ENCODE results near the gene MLLT1.
"Not testable (repeated sequence)": the region's sequence is repeated elsewhere in the genome, so short reads cannot be mapped to it uniquely, and the experiment has no call there.

Gene MLLT1

GRCh38 chr19:6279931-6280591, at the start of gene MLLT1:
Gene MLLT1 (minus strand): TSS chr19:6279975. CDS start chr19:6279784, 191 bp downstream.
- DNase-seq (ENCODE audit: low read depth in 2 of 2): peak; percentile 96 to 97

- DNase-seq (ENCODE audit: low read depth in 2 of 2): no peak
Observed at GRCh38 chr19:6326815-6327214, 47.0 kb upstream of the MLLT1 start.

- no peak for DNase-seq (ENCODE audit: low read depth in 2 of 2)
Observed at GRCh38 chr19:6325614-6326013, 45.8 kb upstream of the MLLT1 start.

GRCh38 chr19:6324757-6325156, 45.0 kb upstream of the MLLT1 start:
- DNase-seq (ENCODE audit: low read depth in 2 of 2): no peak

- DNase-seq (ENCODE audit: low read depth in 2 of 2): no peak
Observed at GRCh38 chr19:6322284-6322683, 42.5 kb upstream of the MLLT1 start.

- no peak for DNase-seq (ENCODE audit: low read depth in 2 of 2)
Observed at GRCh38 chr19:6319376-6319775, 39.6 kb upstream of the MLLT1 start.

- no peak for DNase-seq (ENCODE audit: low read depth in 2 of 2)
Observed at GRCh38 chr19:6318772-6319171, 39.0 kb upstream of the MLLT1 start.

- DNase-seq (ENCODE audit: low read depth in 2 of 2): not testable (repeated sequence)
Observed at GRCh38 chr19:6315646-6316045, 35.9 kb upstream of the MLLT1 start.

GRCh38 chr19:6313398-6313969, 33.7 kb upstream of the MLLT1 start:
- no peak for DNase-seq (ENCODE audit: low read depth in 2 of 2)

- no peak for DNase-seq (ENCODE audit: low read depth in 2 of 2)
Observed at GRCh38 chr19:6312018-6312417, 32.2 kb upstream of the MLLT1 start.

GRCh38 chr19:6298413-6298812, 18.6 kb upstream of the MLLT1 start:
- no peak for DNase-seq (ENCODE audit: low read depth in 2 of 2)

GRCh38 chr19:6297202-6297601, 17.4 kb upstream of the MLLT1 start:
- DNase-seq (ENCODE audit: low read depth in 2 of 2): no peak

- DNase-seq (ENCODE audit: low read depth in 2 of 2): no peak
Observed at GRCh38 chr19:6292006-6292405, 12.2 kb upstream of the MLLT1 start.

GRCh38 chr19:6288737-6289136, 9.0 kb upstream of the MLLT1 start:
- DNase-seq (ENCODE audit: low read depth in 2 of 2): no peak

GRCh38 chr19:6287269-6287885, 7.6 kb upstream of the MLLT1 start:
- DNase-seq (ENCODE audit: low read depth in 2 of 2): no peak

- DNase-seq (ENCODE audit: low read depth in 2 of 2): no peak
Observed at GRCh38 chr19:6286676-6287075, 6.9 kb upstream of the MLLT1 start.

- DNase-seq (ENCODE audit: low read depth in 2 of 2): not testable (repeated sequence)
Observed at GRCh38 chr19:6282393-6282792, 2.6 kb upstream of the MLLT1 start.

GRCh38 chr19:6279620-6279930, 200 bp downstream of the MLLT1 start:
- DNase-seq (ENCODE audit: low read depth in 2 of 2): no peak

- no peak for DNase-seq (ENCODE audit: low read depth in 2 of 2)
Observed at GRCh38 chr19:6278740-6279619, 795 bp downstream of the MLLT1 start.

- no peak for DNase-seq (ENCODE audit: low read depth in 2 of 2)
Observed at GRCh38 chr19:6278051-6278450, 1.7 kb downstream of the MLLT1 start.

- peak; percentile 60 to 68 for DNase-seq (ENCODE audit: low read depth in 2 of 2)
Observed at GRCh38 chr19:6276447-6276846, 3.3 kb downstream of the MLLT1 start.

GRCh38 chr19:6275170-6275744, 4.5 kb downstream of the MLLT1 start:
- no peak for DNase-seq (ENCODE audit: low read depth in 2 of 2)

Measured in fibroblast of skin of left biceps (primary cell).